ENCODE data around the gene MICAL2.

Gene MICAL2

GRCh38 chr11:12196308-12196707, 85.9 kb downstream of the MICAL2 start:
- Histone ChIP-seq H3K36me3 (ENCODE audit: insufficient read depth, low read length) (no peaks in the 10 kb centered on the region), H3K4me3 (no peak overlapping the region), H3K27ac (no peak overlapping the region), H3K9ac (ENCODE audit: insufficient read length) (no peak overlapping the region), H3K9me3 (ENCODE audit: low read depth, low read length) (no peaks in the 10 kb centered on the region)
- no peak for TF ChIP-seq FOXP2 (optimal IDR thresholded peaks at IDR 0.05; ENCODE audit: control extremely low read depth, extremely low read length, insufficient read depth)
- no peak for TF ChIP-seq POLR2AphosphoS5 (IDR thresholded peaks at IDR 0.05; ENCODE audit: borderline replicate concordance, low read depth, low read length)
- TF ChIP-seq EZH2 (IDR thresholded peaks at IDR 0.05), result no peak
- DNase-seq (ENCODE audit: low read depth, low spot score), result no peak

DNA sequence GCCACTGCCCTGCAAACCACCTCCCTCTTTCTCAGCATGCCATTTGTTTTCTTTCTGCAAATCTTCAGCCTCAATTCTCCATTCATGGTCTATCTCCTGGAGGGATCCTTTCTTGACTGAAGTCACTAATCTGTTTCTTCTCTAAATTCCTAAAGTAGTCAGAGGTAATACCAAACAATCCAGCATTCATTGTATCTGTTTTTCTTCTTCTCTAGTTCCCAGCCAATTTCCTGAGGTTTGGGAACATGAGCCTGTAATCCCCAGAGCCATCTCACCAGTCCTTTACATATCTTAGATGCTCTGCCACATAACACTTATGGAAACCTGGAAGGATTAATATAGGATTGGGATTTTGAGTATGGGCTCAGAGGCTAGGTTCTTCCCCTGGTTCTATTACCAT, 86.5 kb downstream of the MICAL2 start:
- no peak for DNase-seq (ENCODE audit: low read depth, low spot score)
- no peak overlapping the region for H3K4me3 ChIP-seq
- no peak for TF ChIP-seq EZH2 (IDR thresholded peaks at IDR 0.05)
- TF ChIP-seq FOXP2 (optimal IDR thresholded peaks at IDR 0.05; ENCODE audit: control extremely low read depth, extremely low read length, insufficient read depth), result no peak
- no peak for TF ChIP-seq POLR2AphosphoS5 (IDR thresholded peaks at IDR 0.05; ENCODE audit: borderline replicate concordance, low read depth, low read length)
- H3K36me3 ChIP-seq (ENCODE audit: insufficient read depth, low read length), result no peaks in the 10 kb centered on the region
- H3K9me3 ChIP-seq (ENCODE audit: low read depth, low read length), result no peaks in the 10 kb centered on the region
- H3K27ac ChIP-seq, result no peak overlapping the region
- no peak overlapping the region for H3K9ac ChIP-seq (ENCODE audit: insufficient read length)

GRCh38 chr11:12198251-12199222, 88.1 kb downstream of the MICAL2 start:
- no peak overlapping the region for H3K27ac ChIP-seq
- no peaks in the 10 kb centered on the region for H3K9me3 ChIP-seq (ENCODE audit: low read depth, low read length)
- no peak for DNase-seq (ENCODE audit: low read depth, low spot score)
- TF ChIP-seq POLR2AphosphoS5 (IDR thresholded peaks at IDR 0.05; ENCODE audit: borderline replicate concordance, low read depth, low read length) (no peak), EZH2 (IDR thresholded peaks at IDR 0.05) (no peak), FOXP2 (optimal IDR thresholded peaks at IDR 0.05; ENCODE audit: control extremely low read depth, extremely low read length, insufficient read depth) (no peak)
- no peak overlapping the region for H3K9ac ChIP-seq (ENCODE audit: insufficient read length)
- H3K4me3 ChIP-seq, result no peak overlapping the region
- H3K36me3 ChIP-seq (ENCODE audit: insufficient read depth, low read length), result no peaks in the 10 kb centered on the region

GRCh38 chr11:12199231-12199948, 89.0 kb downstream of the MICAL2 start:
- no peak for DNase-seq (ENCODE audit: low read depth, low spot score)
- H3K36me3 ChIP-seq (ENCODE audit: insufficient read depth, low read length), result no peaks in the 10 kb centered on the region
- no peak overlapping the region for H3K4me3 ChIP-seq
- no peak for TF ChIP-seq POLR2AphosphoS5 (IDR thresholded peaks at IDR 0.05; ENCODE audit: borderline replicate concordance, low read depth, low read length)
- TF ChIP-seq FOXP2 (optimal IDR thresholded peaks at IDR 0.05; ENCODE audit: control extremely low read depth, extremely low read length, insufficient read depth), result no peak
- TF ChIP-seq EZH2 (IDR thresholded peaks at IDR 0.05), result no peak
- no peak overlapping the region for H3K27ac ChIP-seq
- H3K9ac ChIP-seq (ENCODE audit: insufficient read length), result no peak overlapping the region
- no peaks in the 10 kb centered on the region for H3K9me3 ChIP-seq (ENCODE audit: low read depth, low read length)

DNA sequence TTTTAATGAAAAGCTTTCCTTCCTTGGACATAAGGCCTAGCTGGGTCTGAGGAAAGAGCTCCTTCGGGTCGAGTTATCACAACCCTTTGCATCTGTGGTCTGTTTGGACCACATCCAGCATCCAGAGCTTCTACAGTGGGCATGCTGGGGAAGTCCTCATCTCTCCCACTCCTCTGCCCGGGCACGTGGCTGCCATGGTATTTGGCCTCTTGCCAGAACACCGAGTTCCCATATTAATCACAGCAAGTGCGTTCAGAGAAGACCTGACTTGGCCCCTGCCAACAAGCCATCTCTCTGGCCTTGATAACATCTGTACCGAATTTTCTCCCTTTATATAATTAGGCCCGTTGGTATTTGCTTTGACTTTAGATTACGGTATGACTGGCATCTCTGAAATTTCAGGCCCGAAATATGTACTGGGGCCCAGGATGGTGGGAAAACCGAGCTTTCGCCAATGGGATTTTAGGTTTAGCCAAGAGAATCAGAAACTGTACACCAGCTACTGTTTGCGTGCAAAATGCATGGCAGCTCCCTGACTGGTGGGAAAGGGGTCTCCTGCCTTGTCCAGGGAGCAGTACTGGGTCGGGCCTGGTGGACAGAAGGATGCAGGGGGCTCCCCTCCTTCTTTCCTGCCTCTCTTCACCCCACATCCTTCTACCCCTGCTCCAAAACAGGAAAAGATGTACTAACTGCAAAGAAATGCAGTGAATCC, 90.0 kb downstream of the MICAL2 start:
- Histone ChIP-seq H3K4me3 (no peak overlapping the region), H3K9ac (ENCODE audit: insufficient read length) (no peak overlapping the region), H3K27ac (no peak overlapping the region), H3K9me3 (ENCODE audit: low read depth, low read length) (no peaks in the 10 kb centered on the region), H3K36me3 (ENCODE audit: insufficient read depth, low read length) (no peaks in the 10 kb centered on the region)
- no peak for DNase-seq (ENCODE audit: low read depth, low spot score)
- TF ChIP-seq FOXP2 (optimal IDR thresholded peaks at IDR 0.05; ENCODE audit: control extremely low read depth, extremely low read length, insufficient read depth), result no peak
- TF ChIP-seq EZH2 (IDR thresholded peaks at IDR 0.05), result no peak
- TF ChIP-seq POLR2AphosphoS5 (IDR thresholded peaks at IDR 0.05; ENCODE audit: borderline replicate concordance, low read depth, low read length), result no peak

GRCh38 chr11:12200991-12201985, 90.9 kb downstream of the MICAL2 start:
- Histone ChIP-seq H3K9me3 (ENCODE audit: low read depth, low read length) (no peaks in the 10 kb centered on the region), H3K27ac (no peak overlapping the region), H3K36me3 (ENCODE audit: insufficient read depth, low read length) (no peaks in the 10 kb centered on the region), H3K9ac (ENCODE audit: insufficient read length) (no peak overlapping the region), H3K4me3 (no peak overlapping the region)
- no peak for TF ChIP-seq EZH2 (IDR thresholded peaks at IDR 0.05)
- no peak for TF ChIP-seq POLR2AphosphoS5 (IDR thresholded peaks at IDR 0.05; ENCODE audit: borderline replicate concordance, low read depth, low read length)
- no peak for TF ChIP-seq FOXP2 (optimal IDR thresholded peaks at IDR 0.05; ENCODE audit: control extremely low read depth, extremely low read length, insufficient read depth)
- DNase-seq (ENCODE audit: low read depth, low spot score), result no peak

DNA sequence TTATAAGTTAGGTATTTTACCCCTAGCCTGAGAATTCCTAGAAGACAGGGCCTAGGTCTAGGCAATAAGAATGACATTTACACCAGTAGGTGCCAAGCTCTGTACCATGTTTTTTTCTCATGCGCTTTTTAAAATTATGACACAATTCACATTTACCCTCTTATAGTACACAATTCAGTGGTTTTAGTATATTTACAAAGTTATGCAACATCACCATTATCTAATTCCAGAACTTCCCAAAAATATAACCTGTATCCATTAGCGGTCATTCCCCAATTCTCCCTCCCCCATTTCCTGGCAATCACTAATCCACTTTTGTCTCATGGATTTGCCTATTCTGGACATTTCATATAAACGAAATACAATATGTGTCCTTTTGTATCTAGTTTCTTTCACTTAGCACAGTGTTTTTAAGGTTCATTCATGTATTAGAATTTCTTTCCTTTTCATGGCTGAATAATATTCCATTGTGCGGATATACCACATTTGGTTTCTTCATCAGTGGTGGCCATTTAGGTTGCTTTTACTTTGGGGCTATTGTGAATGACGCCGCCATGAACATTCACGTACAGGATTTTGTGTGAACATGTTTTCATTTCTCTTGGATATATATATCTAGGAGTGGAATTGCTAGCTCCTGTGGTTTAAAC, 92.4 kb downstream of the MICAL2 start:
- no peak overlapping the region for H3K9ac ChIP-seq (ENCODE audit: insufficient read length)
- H3K36me3 ChIP-seq (ENCODE audit: insufficient read depth, low read length), result no peaks in the 10 kb centered on the region
- DNase-seq (ENCODE audit: low read depth, low spot score), result no peak
- no peak for TF ChIP-seq FOXP2 (optimal IDR thresholded peaks at IDR 0.05; ENCODE audit: control extremely low read depth, extremely low read length, insufficient read depth)
- no peak for TF ChIP-seq EZH2 (IDR thresholded peaks at IDR 0.05)
- TF ChIP-seq POLR2AphosphoS5 (IDR thresholded peaks at IDR 0.05; ENCODE audit: borderline replicate concordance, low read depth, low read length), result no peak
- H3K27ac ChIP-seq, result no peak overlapping the region
- H3K4me3 ChIP-seq, result no peak overlapping the region
- no peaks in the 10 kb centered on the region for H3K9me3 ChIP-seq (ENCODE audit: low read depth, low read length)
